Measurements from ENCODE around the gene INO80C.

The INO80C gene

DNA sequence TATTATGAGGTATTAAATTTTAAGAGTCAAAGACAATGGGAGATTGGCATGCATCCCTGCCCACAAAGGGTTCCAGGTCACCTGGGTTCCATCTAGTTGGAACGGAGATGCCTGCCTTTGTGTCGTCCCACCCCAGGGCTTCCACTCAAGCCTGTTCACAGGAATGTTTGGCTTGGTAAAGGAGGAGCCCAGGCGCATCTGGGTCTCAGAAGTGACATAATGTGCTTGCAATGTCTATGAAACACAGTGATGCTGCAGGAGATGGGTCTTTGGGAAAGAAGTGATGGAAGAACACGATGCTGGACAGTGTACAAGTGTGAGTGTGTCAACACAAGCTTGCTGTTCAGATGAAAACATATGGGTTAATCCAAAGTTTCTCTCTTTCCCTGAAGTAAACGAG, 71.0 kb downstream of the INO80C start:
- no peak overlapping the region for H3K9ac ChIP-seq (ENCODE audit: low read depth, low read length)
- peaks cover 4% of the 10 kb centered on the region; the same call in 1 of the 2 replicates for H3K4me1 ChIP-seq (ENCODE audit: insufficient read depth, low read length)
- H3K36me3 ChIP-seq (ENCODE audit: insufficient read depth, low read length): no peaks in the 10 kb centered on the region
- no peaks in the 10 kb centered on the region for H3K9me3 ChIP-seq (ENCODE audit: control insufficient read depth, insufficient read depth, low read length)

DNA sequence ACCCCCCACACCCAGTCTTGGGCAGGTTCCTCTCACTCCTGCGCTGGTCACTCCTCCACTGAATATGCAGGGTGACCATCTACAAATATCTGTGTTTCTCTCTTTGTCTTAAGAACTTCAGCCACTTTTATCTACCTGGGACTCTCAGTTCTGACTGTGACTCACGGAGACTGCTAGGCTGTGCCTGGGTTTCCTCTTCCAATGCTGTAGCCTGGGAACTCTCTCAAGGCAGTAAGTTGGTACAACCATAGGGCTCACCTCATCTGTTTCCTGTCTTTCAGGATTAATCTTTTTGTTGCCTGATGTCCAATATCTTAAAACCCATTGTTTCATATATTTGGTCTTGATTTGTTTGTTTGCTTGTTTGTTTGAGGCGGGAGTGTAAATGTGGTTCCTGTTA, 73.4 kb downstream of the INO80C start:
- Histone ChIP-seq H3K9me3 (ENCODE audit: control insufficient read depth, insufficient read depth, low read length) (peaks cover 2% of the 10 kb centered on the region; the same call in 1 of the 2 replicates), H3K9ac (ENCODE audit: low read depth, low read length) (no peak overlapping the region), H3K4me1 (ENCODE audit: insufficient read depth, low read length) (peaks cover 4% of the 10 kb centered on the region; the same call in 1 of the 2 replicates), H3K36me3 (ENCODE audit: insufficient read depth, low read length) (no peaks in the 10 kb centered on the region)

DNA sequence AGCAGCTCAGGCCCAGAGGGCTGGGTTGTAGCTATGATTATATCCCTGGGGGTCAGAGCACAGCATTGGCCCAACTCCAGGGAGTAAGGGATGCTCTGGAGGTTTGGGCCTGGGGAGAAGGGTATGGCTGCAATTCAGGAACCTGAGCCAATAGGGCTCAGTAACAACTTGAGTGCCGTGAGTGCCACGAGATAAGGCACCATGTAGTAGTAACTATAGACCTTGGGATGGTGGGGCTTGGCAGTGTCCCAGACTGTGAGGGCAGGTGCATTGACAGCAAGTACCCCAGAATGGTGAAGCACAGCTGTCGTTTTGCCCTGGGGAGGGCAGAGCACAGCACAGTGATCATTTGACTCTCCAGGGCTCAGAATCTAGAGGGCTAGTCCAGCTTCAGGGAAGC, 75.5 kb downstream of the INO80C start:
- Histone ChIP-seq H3K36me3 (ENCODE audit: insufficient read depth, low read length) (no peaks in the 10 kb centered on the region), H3K9me3 (ENCODE audit: control insufficient read depth, insufficient read depth, low read length) (peaks cover 2% of the 10 kb centered on the region; the same call in 1 of the 2 replicates), H3K9ac (ENCODE audit: low read depth, low read length) (no peak overlapping the region), H3K4me1 (ENCODE audit: insufficient read depth, low read length) (peaks cover 4% of the 10 kb centered on the region; the same call in 1 of the 2 replicates)

DNA sequence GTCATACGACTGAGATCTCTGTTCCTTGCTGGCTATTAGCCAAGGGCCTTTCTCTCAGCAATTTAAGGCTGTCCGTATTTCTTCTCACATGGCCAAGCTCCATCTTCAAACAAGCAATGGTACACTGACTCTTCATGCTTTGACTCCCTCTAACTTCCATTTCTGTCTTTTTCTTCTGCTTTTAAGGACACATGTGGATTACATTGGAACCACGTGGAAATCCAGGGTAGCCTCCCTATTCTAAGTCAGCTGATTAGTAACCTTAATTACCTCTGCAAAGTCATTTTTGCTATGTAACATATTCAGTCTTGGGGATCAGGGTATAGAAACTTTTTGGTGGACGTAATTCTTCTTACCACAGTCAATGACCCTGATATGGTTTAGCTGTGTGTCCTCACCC, 79.2 kb downstream of the INO80C start:
- H3K36me3 ChIP-seq (ENCODE audit: insufficient read depth, low read length): no peaks in the 10 kb centered on the region
- peaks cover 2% of the 10 kb centered on the region; the same call in 1 of the 2 replicates for H3K9me3 ChIP-seq (ENCODE audit: control insufficient read depth, insufficient read depth, low read length)
- H3K4me1 ChIP-seq (ENCODE audit: insufficient read depth, low read length): no peaks in the 10 kb centered on the region
- no peak overlapping the region for H3K9ac ChIP-seq (ENCODE audit: low read depth, low read length)

Measured in ES-I3 (cell line).